H4 (cell line): Measurements from ENCODE around the gene NAPB. TPM values are rescaled to one million over a fixed set of nuclear protein-coding genes. Genes with fewer than 3 reads are reported as not detected.

Source experiments
- DNase-seq: peaks from one replicate; pipeline ENCODE4 v3.0.0-alpha.2; 2015; ENCODE audit warnings: low spot score
- total RNA-seq: library from RNA; depleted of rRNA; stranded (reverse); fragments of >200 nt; shearing (Covaris generic); gene quantifications from 2 replicates; pipeline ENCODE4 v1.2.3, GENCODE V29; 2014

Gene NAPB
- total RNA-seq, 1 experiment from 2014 or later, result 3.1 TPM

GRCh38 chr20:23406880-23407279 lies 14.4 kb downstream of the NAPB start:
- no peak for DNase-seq

GRCh38 chr20:23404196-23404595 lies 17.1 kb downstream of the NAPB start:
- peak; percentile 6 for DNase-seq

- no peak for DNase-seq
Measured at GRCh38 chr20:23403751-23404150, 17.5 kb downstream of the NAPB start.

- DNase-seq, result no peak
Measured at GRCh38 chr20:23401051-23401450, 20.2 kb downstream of the NAPB start.

GRCh38 chr20:23399568-23400241 lies 21.6 kb downstream of the NAPB start:
- DNase-seq, result no peak

- no peak for DNase-seq
Measured at GRCh38 chr20:23397961-23398360, 23.3 kb downstream of the NAPB start.

- no peak for DNase-seq
Measured at GRCh38 chr20:23396950-23397627, 24.2 kb downstream of the NAPB start.

GRCh38 chr20:23393996-23394775 lies 27.1 kb downstream of the NAPB start:
- DNase-seq, result no peak

- DNase-seq, result no peak
Measured at GRCh38 chr20:23391707-23392310, 29.5 kb downstream of the NAPB start.

- DNase-seq, result no peak
Measured at GRCh38 chr20:23390091-23390774, 31.1 kb downstream of the NAPB start.

- no peak for DNase-seq
Measured at GRCh38 chr20:23387118-23387443, 34.2 kb downstream of the NAPB start.

- DNase-seq, result no peak
Measured at GRCh38 chr20:23386304-23387117, 34.8 kb downstream of the NAPB start.

GRCh38 chr20:23381876-23382275 lies 39.4 kb downstream of the NAPB start:
- no peak for DNase-seq

GRCh38 chr20:23379772-23380171 lies 41.5 kb downstream of the NAPB start:
- DNase-seq, result no peak

GRCh38 chr20:23375827-23376226 lies 45.5 kb downstream of the NAPB start:
- DNase-seq, result no peak

GRCh38 chr20:23374441-23374840 lies 46.8 kb downstream of the NAPB start:
- DNase-seq, result no peak

- DNase-seq, result no peak
Measured at GRCh38 chr20:23371496-23371895, 49.8 kb downstream of the NAPB start.

- DNase-seq, result no peak
Measured at GRCh38 chr20:23370873-23371272, 50.4 kb downstream of the NAPB start.

- DNase-seq, result no peak
Measured at GRCh38 chr20:23370274-23370673, 51.0 kb downstream of the NAPB start.

- no peak for DNase-seq
Measured at GRCh38 chr20:23369072-23369823, 52.0 kb downstream of the NAPB start.
